Motor neuron (in vitro differentiated cells): ENCODE data around the gene MTREX. TPM values are rescaled to one million over a fixed set of nuclear protein-coding genes. Genes with fewer than 3 reads are reported as not detected.

Experiments
- ATAC-seq, 8 experiments: fragments of 200-7000 bp; cut with Tn5 transposase; replicated peaks in 6 of 8; 2 replicates each; pipeline ENCODE4 v1.8.0; 2021; ENCODE audit warnings: mild to moderate bottlenecking in 8 of 8, moderate library complexity in 8 of 8
- H3K27ac ChIP-seq, 2 donors: fragments of 250-450 bp; sonication (Bioruptor Pico); 2 replicates each; pipeline ENCODE4 v1.9.0; 2021; ENCODE audit warnings: antibody characterized with exemption in 2 of 2, mild to moderate bottlenecking in 2 of 2, moderate library complexity in 1 of 2
- H3K4me1 ChIP-seq, 2 donors: fragments of 250-450 bp; sonication (Bioruptor Pico); replicated peaks in 1 of 2; 2 replicates each; pipeline ENCODE4 v1.6.1; 2021; ENCODE audit warnings: antibody characterized with exemption in 2 of 2, mild to moderate bottlenecking in 2 of 2, moderate library complexity in 1 of 2
- H3K4me3 ChIP-seq, 5 donors: fragments of 250-450 bp; sonication (Bioruptor Pico); 2 replicates each; pipeline ENCODE4 v1.9.0; 2021; ENCODE audit warnings: antibody characterized with exemption in 5 of 5, mild to moderate bottlenecking in 5 of 5, moderate library complexity in 4 of 5
- WGBS, 10 experiments: fragments of 450-650 bp; shearing (Covaris generic); methylation state at CpG; one replicate each; pipeline ENCODE4 v1.0.0; 2022; 5-methylcytosine and 5-hydroxymethylcytosine counted together
- in situ Hi-C, 9 experiments: fragments of 400-800 bp; cut with MboI; loops; one replicate each; pipeline ENCODE4 v1.15.0; 2021; ENCODE audit warnings: low sequenced_read_pairs in 9 of 9, low pct_unique_long_range_greater_than_20kb in 2 of 9; ENCODE audit not compliant: unreplicated experiment in 9 of 9
- total RNA-seq, 8 experiments: library from RNA; unstranded; fragments of 300-600 nt; gene quantifications; 2 replicates each; pipeline versions ENCODE4 v1.2.3 to v1.2.4, GENCODE V29; 2022

The MTREX gene
- total RNA-seq, 8 experiments from 2014 or later = 58.6 to 83.2 (median 75.9) TPM

- no peak for ATAC-seq
- no peak overlapping the region for H3K4me3 ChIP-seq
- no peak overlapping the region for H3K27ac ChIP-seq
- in situ Hi-C loops = no loop called here
- peaks cover 2 to 9% of the 10 kb centered on the region in 2 donors for H3K4me1 ChIP-seq
- WGBS, 10 experiments = 75 to 100% (median 100%) methylated on average over 1 of the region's 1 CpG; no CpG with 5 or more reads in 1 of the 10 experiments
These were observed 134.2 kb downstream of the MTREX start for GRCh38 chr5:55441954-55442353.

DNA sequence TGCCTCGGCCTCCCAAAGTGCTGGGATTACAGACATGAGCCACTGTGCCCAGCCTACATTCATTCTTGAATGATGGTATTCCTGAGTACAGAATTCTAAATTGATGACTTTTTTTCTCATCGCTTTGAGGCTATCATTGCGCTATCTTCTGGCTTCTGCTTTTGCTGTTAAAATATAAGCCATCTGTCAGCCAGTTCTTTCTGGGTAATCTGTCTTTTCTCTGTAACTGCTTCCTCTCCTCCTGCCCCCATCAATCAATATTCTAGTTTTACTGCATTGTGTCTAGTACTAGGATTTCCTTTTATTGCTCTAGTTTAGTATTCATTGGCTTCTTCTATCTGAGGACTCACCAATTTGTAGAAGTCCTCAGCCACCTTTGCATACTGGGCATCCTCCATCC lies 138.0 kb downstream of the MTREX start:
- WGBS, 10 experiments = 85 to 100% (median 100%) methylated on average over 2 to 3 of the region's 3 CpGs; no CpG with 5 or more reads in 3 of the 10 experiments
- H3K4me1 ChIP-seq = no peaks in the 10 kb centered on the region
- no peak overlapping the region for H3K27ac ChIP-seq
- in situ Hi-C loops = no loop called here
- ATAC-seq = no peak
- H3K4me3 ChIP-seq = no peak overlapping the region

- ATAC-seq = no peak
- no peak overlapping the region for H3K4me3 ChIP-seq
- H3K27ac ChIP-seq = no peak overlapping the region
- no peaks in the 10 kb centered on the region for H3K4me1 ChIP-seq
- in situ Hi-C loops = no loop called here
- 58 to 89% (median 74%) methylated on average over 1 to 8 of the region's 8 CpGs for WGBS, 10 experiments
These were observed 139.0 kb downstream of the MTREX start for GRCh38 chr5:55446640-55447351.

- no peak overlapping the region for H3K27ac ChIP-seq
- ATAC-seq = peak in 2 of 8 experiments; percentile 44 to 57
These were observed 142.4 kb downstream of the MTREX start for GRCh38 chr5:55450050-55450765.

DNA sequence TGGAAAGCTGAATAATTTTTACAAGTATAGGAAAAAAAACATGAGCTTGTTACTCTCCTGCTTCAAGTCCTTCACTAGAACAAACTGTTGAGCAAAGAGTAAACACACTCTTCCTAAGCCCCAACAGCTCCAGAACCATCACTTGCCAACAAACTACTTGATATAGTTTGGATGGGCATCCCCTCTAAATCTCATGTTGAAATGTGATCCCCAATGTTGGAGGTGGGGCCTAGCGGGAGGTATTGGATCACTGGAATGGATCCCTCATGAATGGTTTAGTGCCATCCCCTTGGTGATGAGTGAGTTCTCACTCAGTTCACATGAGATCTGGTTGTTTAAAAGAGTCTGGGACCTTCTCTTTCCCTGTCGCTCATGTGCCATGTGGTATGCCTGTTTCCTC lies 144.2 kb downstream of the MTREX start:
- Histone ChIP-seq H3K4me1 (peaks cover 0 to 5% of the 10 kb centered on the region in 2 donors), H3K27ac (no peak overlapping the region), H3K4me3 (no peak overlapping the region)
- ATAC-seq = no peak
- in situ Hi-C loops = no loop called here
- WGBS, 10 experiments = 75 to 100% (median 97%) methylated on average over 1 to 2 of the region's 2 CpGs; no CpG with 5 or more reads in 6 of the 10 experiments

More at GRCh38 chr5:55450050-55450765, 142.4 kb downstream of the MTREX start:
- in situ Hi-C loops = no loop called here
- H3K4me1 ChIP-seq = peaks cover 0 to 5% of the 10 kb centered on the region in 2 donors
- 16 to 98% (median 79%) methylated on average over 2 to 4 of the region's 4 CpGs for WGBS, 10 experiments
- no peak overlapping the region for H3K4me3 ChIP-seq

GRCh38 chr5:55453211-55453610 lies 145.4 kb downstream of the MTREX start:
- Histone ChIP-seq H3K4me1 (peaks cover 0 to 5% of the 10 kb centered on the region in 2 donors), H3K27ac (no peak overlapping the region), H3K4me3 (no peak overlapping the region)
- in situ Hi-C loops = no loop called here
- WGBS, 10 experiments = 0 to 100% (median 53%) methylated on average over 1 of the region's 1 CpG; no CpG with 5 or more reads in 4 of the 10 experiments
- ATAC-seq = peak in 1 of 8 experiments; percentile 20

- peak in 2 of 8 experiments; percentile 29 to 41 for ATAC-seq
- Histone ChIP-seq H3K27ac (no peak overlapping the region), H3K4me3 (no peak overlapping the region), H3K4me1 (peaks cover 0 to 5% of the 10 kb centered on the region in 2 donors)
- in situ Hi-C loops = no loop called here
- WGBS, 10 experiments = 52 to 100% (median 82%) methylated on average over 1 to 2 of the region's 2 CpGs; no CpG with 5 or more reads in 1 of the 10 experiments
These were observed 146.5 kb downstream of the MTREX start for GRCh38 chr5:55454282-55454681.

DNA sequence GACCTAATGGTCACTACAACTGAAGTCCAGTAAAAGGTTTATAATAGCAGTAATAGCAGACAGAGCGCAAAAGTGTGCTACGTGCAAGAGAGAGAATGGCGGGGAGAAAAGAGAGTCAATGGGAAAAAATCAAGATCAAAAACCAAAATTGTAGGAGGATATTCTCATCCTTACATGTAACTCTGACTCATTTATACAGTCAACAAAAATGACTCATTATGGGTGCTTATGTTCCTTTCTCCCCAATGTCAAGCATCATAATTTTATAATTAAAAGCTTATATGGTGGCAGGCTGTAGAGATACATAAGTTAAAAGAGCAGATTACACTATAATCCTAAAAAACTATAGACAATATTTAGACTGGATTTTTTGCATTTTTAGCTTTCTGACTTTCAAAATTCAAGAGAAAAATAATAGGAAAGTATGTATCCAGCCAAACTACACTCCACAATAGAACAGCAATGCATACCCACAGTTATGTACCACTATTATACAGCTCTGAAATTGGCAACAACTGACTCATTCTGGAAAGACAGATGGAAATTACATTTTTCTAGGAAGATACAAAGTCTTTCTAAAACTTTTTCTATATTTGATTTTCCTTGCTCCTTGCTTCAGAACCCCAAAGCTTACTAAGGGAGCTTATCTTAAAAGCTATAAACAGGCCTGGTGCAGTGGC lies 148.6 kb downstream of the MTREX start:
- ATAC-seq = peak in 1 of 8 experiments; percentile 43

DNA sequence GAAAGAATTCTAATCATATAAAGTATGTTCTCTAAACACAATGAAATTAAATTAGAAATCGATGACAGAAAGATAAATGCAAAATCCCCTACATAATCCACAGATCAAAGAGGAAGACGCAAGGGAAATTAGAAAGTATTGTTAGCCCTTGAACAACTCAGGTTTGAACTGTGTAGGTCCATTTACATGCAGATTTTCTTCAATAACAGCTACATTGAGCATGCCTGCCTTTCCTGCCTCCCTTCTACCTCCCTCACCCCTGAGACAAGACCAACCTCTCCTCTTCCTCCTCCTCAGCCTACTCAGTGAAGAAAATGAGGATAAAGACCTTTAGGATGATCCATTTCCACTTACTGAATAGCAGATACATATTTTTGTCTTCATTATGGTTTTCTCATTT lies 151.8 kb downstream of the MTREX start:
- ATAC-seq = no peak
- no peaks in the 10 kb centered on the region for H3K4me1 ChIP-seq
- 0 to 100% (median 77%) methylated on average over 1 to 2 of the region's 2 CpGs; no CpG with 5 or more reads in 1 of the 10 experiments for WGBS, 10 experiments
- no peak overlapping the region for H3K27ac ChIP-seq
- in situ Hi-C loops = no loop called here
- H3K4me3 ChIP-seq = no peak overlapping the region

More for the DNA sequence above, 148.6 kb downstream of the MTREX start:
- in situ Hi-C loops = no loop called here
- 73 to 100% (median 97%) methylated on average over 1 to 3 of the region's 3 CpGs; no CpG with 5 or more reads in 1 of the 10 experiments for WGBS, 10 experiments
- H3K4me1 ChIP-seq = peaks cover 0 to 5% of the 10 kb centered on the region in 2 donors
- no peak overlapping the region for H3K4me3 ChIP-seq
- no peak overlapping the region for H3K27ac ChIP-seq

- in situ Hi-C loops = no loop called here
- H3K27ac ChIP-seq = no peak overlapping the region
- 81 to 100% (median 96%) methylated on average over 1 to 3 of the region's 3 CpGs; no CpG with 5 or more reads in 1 of the 10 experiments for WGBS, 10 experiments
- H3K4me1 ChIP-seq = no peaks in the 10 kb centered on the region
- H3K4me3 ChIP-seq = no peak overlapping the region
- no peak for ATAC-seq
These were observed 155.8 kb downstream of the MTREX start for GRCh38 chr5:55463613-55464012.

DNA sequence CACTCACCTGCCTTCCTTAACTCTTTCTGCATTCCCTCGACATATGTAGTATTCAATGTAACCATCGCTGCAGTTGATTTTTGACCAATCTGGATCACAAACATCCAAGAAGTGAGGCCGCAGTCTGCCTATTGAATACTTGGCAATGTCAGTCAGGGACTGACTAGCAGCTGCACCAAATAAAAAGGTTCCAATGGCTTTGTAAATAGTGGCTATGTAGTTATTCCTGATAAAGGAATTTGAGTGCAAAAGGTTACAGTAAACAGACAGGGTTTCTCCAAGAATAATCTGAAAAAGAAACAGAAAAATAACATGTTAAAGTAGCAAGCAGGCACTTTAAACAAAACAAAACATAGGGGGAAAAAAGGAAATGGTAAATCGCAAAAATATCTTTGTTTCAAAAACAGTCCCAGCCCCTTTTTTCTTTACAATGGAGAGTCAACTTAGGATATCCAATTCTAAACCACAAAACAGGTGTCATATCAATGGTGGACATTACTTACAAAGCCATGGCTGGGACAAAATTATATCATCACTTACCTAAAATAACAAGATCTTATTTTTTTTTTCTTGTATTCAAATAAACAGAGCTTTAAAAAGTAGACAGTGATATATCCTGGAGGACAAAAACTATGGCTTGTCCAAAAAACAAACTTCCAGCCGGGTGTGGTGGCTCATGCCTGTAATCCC lies 160.2 kb downstream of the MTREX start:
- in situ Hi-C loops = no loop called here
- Histone ChIP-seq H3K4me1 (no peaks in the 10 kb centered on the region), H3K27ac (no peak overlapping the region), H3K4me3 (no peak overlapping the region)
- ATAC-seq = no peak
- WGBS, 10 experiments = 64 to 100% (median 91%) methylated on average over 1 to 5 of the region's 5 CpGs; no CpG with 5 or more reads in 1 of the 10 experiments

- Histone ChIP-seq H3K4me1 (no peaks in the 10 kb centered on the region), H3K27ac (no peak overlapping the region), H3K4me3 (no peak overlapping the region)
- ATAC-seq = peak in 1 of 8 experiments; percentile 66
- in situ Hi-C loops = no loop called here
These were observed 162.1 kb downstream of the MTREX start for GRCh38 chr5:55469839-55470238.
